ENCODE data around the gene TAP1. TPM values are rescaled to one million over a fixed set of nuclear protein-coding genes. Genes with fewer than 3 reads are reported as not detected.

Gene TAP1
- total and polyA plus RNA-seq, 2 of the 8 experiments (the other 6 are each of a cell fraction or from before 2014, with no cell fraction given), result 16.8 to 22.0 TPM

DNA sequence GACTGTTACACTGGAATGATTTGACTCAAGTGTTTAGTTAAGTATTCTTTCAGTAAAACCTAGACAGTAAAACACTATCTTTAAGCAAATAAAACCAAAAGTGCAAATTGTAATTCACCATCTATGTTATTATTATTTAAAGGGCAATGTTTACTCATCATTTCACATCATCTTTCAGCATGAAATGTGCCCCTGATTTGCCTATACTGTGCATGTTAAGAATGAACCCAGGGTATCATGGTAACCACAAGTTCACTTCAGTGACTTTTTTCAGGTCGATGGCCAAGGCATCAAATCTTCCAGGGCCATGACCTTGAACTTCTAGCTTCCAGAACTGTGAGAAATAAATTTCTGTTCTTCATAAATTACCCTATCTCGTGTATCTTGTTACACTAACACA, 34.6 kb downstream of the TAP1 start (continued):
- TF ChIP-seq, protein P1, sequence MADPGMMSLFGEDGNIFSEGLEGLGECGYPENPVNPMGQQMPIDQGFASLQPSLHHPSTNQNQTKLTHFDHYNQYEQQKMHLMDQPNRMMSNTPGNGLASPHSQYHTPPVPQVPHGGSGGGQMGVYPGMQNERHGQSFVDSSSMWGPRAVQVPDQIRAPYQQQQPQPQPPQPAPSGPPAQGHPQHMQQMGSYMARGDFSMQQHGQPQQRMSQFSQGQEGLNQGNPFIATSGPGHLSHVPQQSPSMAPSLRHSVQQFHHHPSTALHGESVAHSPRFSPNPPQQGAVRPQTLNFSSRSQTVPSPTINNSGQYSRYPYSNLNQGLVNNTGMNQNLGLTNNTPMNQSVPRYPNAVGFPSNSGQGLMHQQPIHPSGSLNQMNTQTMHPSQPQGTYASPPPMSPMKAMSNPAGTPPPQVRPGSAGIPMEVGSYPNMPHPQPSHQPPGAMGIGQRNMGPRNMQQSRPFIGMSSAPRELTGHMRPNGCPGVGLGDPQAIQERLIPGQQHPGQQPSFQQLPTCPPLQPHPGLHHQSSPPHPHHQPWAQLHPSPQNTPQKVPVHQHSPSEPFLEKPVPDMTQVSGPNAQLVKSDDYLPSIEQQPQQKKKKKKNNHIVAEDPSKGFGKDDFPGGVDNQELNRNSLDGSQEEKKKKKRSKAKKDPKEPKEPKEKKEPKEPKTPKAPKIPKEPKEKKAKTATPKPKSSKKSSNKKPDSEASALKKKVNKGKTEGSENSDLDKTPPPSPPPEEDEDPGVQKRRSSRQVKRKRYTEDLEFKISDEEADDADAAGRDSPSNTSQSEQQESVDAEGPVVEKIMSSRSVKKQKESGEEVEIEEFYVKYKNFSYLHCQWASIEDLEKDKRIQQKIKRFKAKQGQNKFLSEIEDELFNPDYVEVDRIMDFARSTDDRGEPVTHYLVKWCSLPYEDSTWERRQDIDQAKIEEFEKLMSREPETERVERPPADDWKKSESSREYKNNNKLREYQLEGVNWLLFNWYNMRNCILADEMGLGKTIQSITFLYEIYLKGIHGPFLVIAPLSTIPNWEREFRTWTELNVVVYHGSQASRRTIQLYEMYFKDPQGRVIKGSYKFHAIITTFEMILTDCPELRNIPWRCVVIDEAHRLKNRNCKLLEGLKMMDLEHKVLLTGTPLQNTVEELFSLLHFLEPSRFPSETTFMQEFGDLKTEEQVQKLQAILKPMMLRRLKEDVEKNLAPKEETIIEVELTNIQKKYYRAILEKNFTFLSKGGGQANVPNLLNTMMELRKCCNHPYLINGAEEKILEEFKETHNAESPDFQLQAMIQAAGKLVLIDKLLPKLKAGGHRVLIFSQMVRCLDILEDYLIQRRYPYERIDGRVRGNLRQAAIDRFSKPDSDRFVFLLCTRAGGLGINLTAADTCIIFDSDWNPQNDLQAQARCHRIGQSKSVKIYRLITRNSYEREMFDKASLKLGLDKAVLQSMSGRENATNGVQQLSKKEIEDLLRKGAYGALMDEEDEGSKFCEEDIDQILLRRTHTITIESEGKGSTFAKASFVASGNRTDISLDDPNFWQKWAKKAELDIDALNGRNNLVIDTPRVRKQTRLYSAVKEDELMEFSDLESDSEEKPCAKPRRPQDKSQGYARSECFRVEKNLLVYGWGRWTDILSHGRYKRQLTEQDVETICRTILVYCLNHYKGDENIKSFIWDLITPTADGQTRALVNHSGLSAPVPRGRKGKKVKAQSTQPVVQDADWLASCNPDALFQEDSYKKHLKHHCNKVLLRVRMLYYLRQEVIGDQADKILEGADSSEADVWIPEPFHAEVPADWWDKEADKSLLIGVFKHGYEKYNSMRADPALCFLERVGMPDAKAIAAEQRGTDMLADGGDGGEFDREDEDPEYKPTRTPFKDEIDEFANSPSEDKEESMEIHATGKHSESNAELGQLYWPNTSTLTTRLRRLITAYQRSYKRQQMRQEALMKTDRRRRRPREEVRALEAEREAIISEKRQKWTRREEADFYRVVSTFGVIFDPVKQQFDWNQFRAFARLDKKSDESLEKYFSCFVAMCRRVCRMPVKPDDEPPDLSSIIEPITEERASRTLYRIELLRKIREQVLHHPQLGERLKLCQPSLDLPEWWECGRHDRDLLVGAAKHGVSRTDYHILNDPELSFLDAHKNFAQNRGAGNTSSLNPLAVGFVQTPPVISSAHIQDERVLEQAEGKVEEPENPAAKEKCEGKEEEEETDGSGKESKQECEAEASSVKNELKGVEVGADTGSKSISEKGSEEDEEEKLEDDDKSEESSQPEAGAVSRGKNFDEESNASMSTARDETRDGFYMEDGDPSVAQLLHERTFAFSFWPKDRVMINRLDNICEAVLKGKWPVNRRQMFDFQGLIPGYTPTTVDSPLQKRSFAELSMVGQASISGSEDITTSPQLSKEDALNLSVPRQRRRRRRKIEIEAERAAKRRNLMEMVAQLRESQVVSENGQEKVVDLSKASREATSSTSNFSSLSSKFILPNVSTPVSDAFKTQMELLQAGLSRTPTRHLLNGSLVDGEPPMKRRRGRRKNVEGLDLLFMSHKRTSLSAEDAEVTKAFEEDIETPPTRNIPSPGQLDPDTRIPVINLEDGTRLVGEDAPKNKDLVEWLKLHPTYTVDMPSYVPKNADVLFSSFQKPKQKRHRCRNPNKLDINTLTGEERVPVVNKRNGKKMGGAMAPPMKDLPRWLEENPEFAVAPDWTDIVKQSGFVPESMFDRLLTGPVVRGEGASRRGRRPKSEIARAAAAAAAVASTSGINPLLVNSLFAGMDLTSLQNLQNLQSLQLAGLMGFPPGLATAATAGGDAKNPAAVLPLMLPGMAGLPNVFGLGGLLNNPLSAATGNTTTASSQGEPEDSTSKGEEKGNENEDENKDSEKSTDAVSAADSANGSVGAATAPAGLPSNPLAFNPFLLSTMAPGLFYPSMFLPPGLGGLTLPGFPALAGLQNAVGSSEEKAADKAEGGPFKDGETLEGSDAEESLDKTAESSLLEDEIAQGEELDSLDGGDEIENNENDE (IDR thresholded peaks at IDR 0.05; ENCODE audit: insufficient replicate concordance, low read length), result no peak
- TF ChIP-seq HDAC2 (IDR thresholded peaks at IDR 0.05; ENCODE audit: borderline replicate concordance in 1 of 2, low read depth in 2 of 2, low read length in 2 of 2) (no peak), CTBP2 (IDR thresholded peaks at IDR 0.05; ENCODE audit: borderline replicate concordance, insufficient read depth, insufficient read length, low read length) (no peak)

Measured in H1 (cell line).